OCI-LY7 (cell line): Measurements from ENCODE around the gene RNF217. TPM values are rescaled to one million over a fixed set of nuclear protein-coding genes. Genes with fewer than 3 reads are reported as not detected.

Source experiments
- BruUV-seq: library from RNA; stranded (reverse); fragments of 400-500 nt; replicated peaks from 2 replicates; lab custom pipeline; 2021; lab: Mats Ljungman, UMichigan
- CTCF ChIA-PET: fragments of 300-600 bp; sonication (Branson Sonifier 250); formaldehyde crosslinking; loops from one replicate; lab custom pipeline; 2022; ENCODE audit warnings: antibody characterized with exemption; ENCODE audit not compliant: unreplicated experiment; lab: Charles Lee
- POLR2A ChIA-PET: fragments of 300-600 bp; sonication (Branson Sonifier 250); formaldehyde crosslinking; loops from one replicate; lab custom pipeline; 2022; ENCODE audit warnings: antibody characterized with exemption; lab: Charles Lee
- DNase-seq: peaks from one replicate; pipeline ENCODE4 v3.0.0-alpha.2; 2015; ENCODE audit warnings: low spot score
- H2AFZ ChIP-seq: fragments of 200-600 bp; sonication (generic), shearing (Covaris generic); 2 replicates; pipeline ENCODE4 v1.6.1; 2014; ENCODE audit warnings: mild to moderate bottlenecking, antibody characterized with exemption, low read length, moderate library complexity
- H3K27ac ChIP-seq: fragments of 200-600 bp; sonication (generic); 2 replicates; pipeline ENCODE4 v1.5.1; 2014; ENCODE audit warnings: mixed run types, low read depth, mild to moderate bottlenecking, moderate library complexity, low read length, inconsistent platforms; ENCODE audit not compliant: poor library complexity, severe bottlenecking
- H3K36me3 ChIP-seq: fragments of 200-600 bp; sonication (generic); 2 replicates; pipeline ENCODE4 v1.6.1; 2014; ENCODE audit warnings: mild to moderate bottlenecking, antibody characterized with exemption, low read length, moderate library complexity, mixed read lengths; ENCODE audit not compliant: insufficient read depth
- H3K4me1 ChIP-seq: fragments of 200-600 bp; sonication (generic); 2 replicates; pipeline ENCODE4 v1.5.1; 2014; ENCODE audit warnings: mild to moderate bottlenecking, low read length; ENCODE audit not compliant: insufficient read depth, poor library complexity, severe bottlenecking
- H3K4me2 ChIP-seq: fragments of 200-600 bp; sonication (generic); 2 replicates; pipeline ENCODE4 v1.6.1; 2014; ENCODE audit warnings: mild to moderate bottlenecking, low read length
- H3K4me3 ChIP-seq: fragments of 200-600 bp; sonication (generic); 2 replicates; pipeline ENCODE4 v1.5.1; 2014; ENCODE audit warnings: mild to moderate bottlenecking, low read depth, low read length; ENCODE audit not compliant: poor library complexity, severe bottlenecking
- H3K79me2 ChIP-seq: fragments of 200-600 bp; sonication (generic); 2 replicates; pipeline ENCODE4 v1.6.1; 2016; ENCODE audit warnings: low read depth, mild to moderate bottlenecking, low read length, moderate library complexity, mixed read lengths; ENCODE audit not compliant: insufficient read depth
- H3K9me2 ChIP-seq: fragments of 200-600 bp; sonication (generic); 2 replicates; pipeline ENCODE4 v1.6.1; 2016; ENCODE audit warnings: mild to moderate bottlenecking, low read length, mixed read lengths; ENCODE audit not compliant: insufficient read depth
- H3K9me3 ChIP-seq: fragments of 200-600 bp; sonication (generic); 2 replicates; pipeline ENCODE4 v1.6.1; 2014; ENCODE audit warnings: mild to moderate bottlenecking, mixed run types, low read length, mixed read lengths
- H4K20me1 ChIP-seq: fragments of 200-600 bp; sonication (generic); 2 replicates; pipeline ENCODE4 v1.6.1; 2014; ENCODE audit warnings: mild to moderate bottlenecking, antibody characterized with exemption, low read length, moderate library complexity, mixed read lengths; ENCODE audit not compliant: insufficient read depth
- CTCF ChIP-seq: fragments of 200-600 bp; sonication (generic); conservative IDR thresholded peaks from 2 replicates; pipeline ENCODE4 v1.5.1; 2014; ENCODE audit warnings: mild to moderate bottlenecking, antibody characterized with exemption, low read length, moderate library complexity, mixed read lengths
- EZH2phosphoT487 ChIP-seq: fragments of 200-600 bp; sonication (generic); IDR thresholded peaks from 2 replicates; pipeline ENCODE4 v1.6.1; 2018; ENCODE audit warnings: low read depth, borderline replicate concordance, mild to moderate bottlenecking, mixed run types, antibody characterized with exemption, low read length, moderate library complexity, mixed read lengths
- intact Hi-C: fragments of 100-400 bp; cut with micrococcal nuclease; formaldehyde crosslinking; loops from one replicate; pipeline ENCODE4 v1.10.0; 2022; ENCODE audit not compliant: unreplicated experiment
- total RNA-seq, 2 experiments: library from RNA; depleted of rRNA in 1 of 2; stranded (reverse); fragments of >200 nt in 1 of 2; shearing (Covaris generic) in 1 of 2; gene quantifications; 2 replicates each; pipeline ENCODE4 v1.2.3, GENCODE V29; 2014 to 2022

The RNF217 gene
- total RNA-seq, 2 experiments from 2014 or later, result not detected

GRCh38 chr6:125101631-125102030 is 139.4 kb downstream of the RNF217 start:
- intact Hi-C loops, result no loop called here
- no peak for DNase-seq
- BruUV-seq, result no TSS peak

GRCh38 chr6:125102411-125102810 is 140.2 kb downstream of the RNF217 start:
- ChIA-PET CTCF (no interaction called here), POLR2A (no interaction called here)
- H3K4me3 ChIP-seq, result no peak overlapping the region
- H2AFZ ChIP-seq, result no peak overlapping the region
- no peaks in the 10 kb centered on the region for H4K20me1 ChIP-seq
- H3K9me2 ChIP-seq, result no peaks in the 10 kb centered on the region
- no peaks in the 10 kb centered on the region for H3K36me3 ChIP-seq
- TF ChIP-seq CTCF (no peak), EZH2phosphoT487 (no peak)
- no peaks in the 10 kb centered on the region for H3K9me3 ChIP-seq
- DNase-seq, result no peak
- intact Hi-C loops, result no loop called here
- no peak overlapping the region for H3K4me2 ChIP-seq
- no TSS peak for BruUV-seq
- no peaks in the 10 kb centered on the region for H3K4me1 ChIP-seq
- H3K79me2 ChIP-seq, result no peaks in the 10 kb centered on the region
- no peak overlapping the region for H3K27ac ChIP-seq

More at GRCh38 chr6:125101631-125102030, 139.4 kb downstream of the RNF217 start:
- Histone ChIP-seq H3K36me3 (no peaks in the 10 kb centered on the region), H3K79me2 (no peaks in the 10 kb centered on the region), H3K4me2 (no peak overlapping the region), H3K9me2 (no peaks in the 10 kb centered on the region), H3K9me3 (no peaks in the 10 kb centered on the region), H3K4me3 (no peak overlapping the region), H2AFZ (no peak overlapping the region), H4K20me1 (no peaks in the 10 kb centered on the region), H3K4me1 (no peaks in the 10 kb centered on the region), H3K27ac (no peak overlapping the region)
- ChIA-PET POLR2A (no interaction called here), CTCF (no interaction called here)
- TF ChIP-seq EZH2phosphoT487, result no peak
- TF ChIP-seq CTCF, result no peak

- Histone ChIP-seq H2AFZ (no peak overlapping the region), H3K4me1 (no peaks in the 10 kb centered on the region), H3K4me3 (no peak overlapping the region), H3K9me3 (no peaks in the 10 kb centered on the region), H3K79me2 (no peaks in the 10 kb centered on the region), H3K36me3 (no peaks in the 10 kb centered on the region), H3K27ac (no peak overlapping the region), H3K9me2 (no peaks in the 10 kb centered on the region), H4K20me1 (no peaks in the 10 kb centered on the region), H3K4me2 (no peak overlapping the region)
- DNase-seq, result no peak
- BruUV-seq, result no TSS peak
- TF ChIP-seq CTCF (no peak), EZH2phosphoT487 (no peak)
- ChIA-PET POLR2A (no interaction called here), CTCF (no interaction called here)
- intact Hi-C loops, result no loop called here
These were observed 140.7 kb downstream of the RNF217 start for GRCh38 chr6:125102891-125103290.
